Retinal pigment epithelial cell (primary cell): Measurements from ENCODE around the gene MKX.

Source experiments
- DNase-seq: peaks from one replicate; pipeline ENCODE4 v3.0.0-alpha.2; 2010; ENCODE audit warnings: low read depth
- H3K4me3 ChIP-seq: 2 replicates; pipeline ENCODE4 v1.5.1; 2011; ENCODE audit warnings: mild to moderate bottlenecking, low read length, control low read depth, moderate library complexity
- TF ChIP-seq, protein P1 (sequence below): conservative IDR thresholded peaks from 2 replicates; pipeline ENCODE4 v1.5.1; 2011; ENCODE audit warnings: low read depth, low read length, control low read depth, inconsistent platforms

MKX gene

DNA sequence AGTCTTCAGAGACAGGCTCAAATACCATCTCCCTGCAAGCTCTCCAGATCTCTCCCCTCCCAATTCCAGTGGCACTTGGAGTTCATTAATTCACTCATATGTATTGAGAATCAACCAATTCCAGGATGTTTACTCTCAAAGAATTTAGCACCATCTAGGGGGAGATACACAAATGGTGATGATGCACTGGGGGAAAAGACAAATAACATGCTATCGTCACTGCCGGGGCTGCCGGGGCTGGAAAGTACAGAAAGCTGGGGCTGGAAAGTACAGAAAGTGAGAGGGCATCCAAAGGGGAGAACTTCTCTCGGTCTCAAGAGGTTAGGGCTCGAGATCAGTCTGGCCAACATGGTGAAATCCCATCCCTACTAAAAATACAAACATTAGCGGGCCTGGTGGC lies 118.7 kb downstream of the MKX start:
- DNase-seq: no peak
- TF ChIP-seq, protein P1, sequence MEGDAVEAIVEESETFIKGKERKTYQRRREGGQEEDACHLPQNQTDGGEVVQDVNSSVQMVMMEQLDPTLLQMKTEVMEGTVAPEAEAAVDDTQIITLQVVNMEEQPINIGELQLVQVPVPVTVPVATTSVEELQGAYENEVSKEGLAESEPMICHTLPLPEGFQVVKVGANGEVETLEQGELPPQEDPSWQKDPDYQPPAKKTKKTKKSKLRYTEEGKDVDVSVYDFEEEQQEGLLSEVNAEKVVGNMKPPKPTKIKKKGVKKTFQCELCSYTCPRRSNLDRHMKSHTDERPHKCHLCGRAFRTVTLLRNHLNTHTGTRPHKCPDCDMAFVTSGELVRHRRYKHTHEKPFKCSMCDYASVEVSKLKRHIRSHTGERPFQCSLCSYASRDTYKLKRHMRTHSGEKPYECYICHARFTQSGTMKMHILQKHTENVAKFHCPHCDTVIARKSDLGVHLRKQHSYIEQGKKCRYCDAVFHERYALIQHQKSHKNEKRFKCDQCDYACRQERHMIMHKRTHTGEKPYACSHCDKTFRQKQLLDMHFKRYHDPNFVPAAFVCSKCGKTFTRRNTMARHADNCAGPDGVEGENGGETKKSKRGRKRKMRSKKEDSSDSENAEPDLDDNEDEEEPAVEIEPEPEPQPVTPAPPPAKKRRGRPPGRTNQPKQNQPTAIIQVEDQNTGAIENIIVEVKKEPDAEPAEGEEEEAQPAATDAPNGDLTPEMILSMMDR: no peak
- H3K4me3 ChIP-seq: no peak overlapping the region

- TF ChIP-seq, protein P1: no peak
- no peak overlapping the region for H3K4me3 ChIP-seq
- DNase-seq: no peak
These were observed 120.0 kb downstream of the MKX start for GRCh38 chr10:27625452-27626211.

DNA sequence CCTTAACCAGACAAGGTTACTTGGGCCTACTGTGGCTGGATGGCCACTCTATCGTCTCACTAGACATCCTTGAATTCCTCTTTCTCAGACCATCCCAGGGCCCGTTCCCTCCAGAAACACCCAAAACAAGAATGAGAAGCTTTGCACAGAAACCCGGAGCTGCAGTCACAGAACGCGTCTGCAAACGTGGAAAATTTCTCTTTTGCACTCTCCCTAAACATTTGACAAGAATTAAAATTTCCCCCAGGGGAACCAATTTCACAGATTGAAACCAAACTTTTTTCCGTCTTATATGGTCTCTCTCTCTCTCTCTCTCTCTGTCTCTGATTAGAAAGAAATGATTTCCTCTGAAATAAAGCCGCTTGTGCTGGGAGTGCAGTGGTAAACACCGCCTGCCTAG lies 120.7 kb downstream of the MKX start:
- TF ChIP-seq, protein P1: no peak
- no peak overlapping the region for H3K4me3 ChIP-seq

More for the DNA sequence above, 120.7 kb downstream of the MKX start:
- no peak for DNase-seq
